WI38 (cell line): ENCODE measurements around the gene HFE.

Source experiments
- H3K4me3 ChIP-seq: 2 replicates; pipeline ENCODE4 v1.5.1; 2011; ENCODE audit warnings: low read depth, mild to moderate bottlenecking, control low read depth, low read length
- TF ChIP-seq, protein P1 (sequence below): IDR thresholded peaks from 2 replicates; pipeline ENCODE4 v1.5.1; 2012; ENCODE audit warnings: low read depth, mild to moderate bottlenecking, control low read depth, low read length

HFE gene

GRCh38 chr6:26092443-26092842, 5.2 kb downstream of the HFE start:
- TF ChIP-seq, protein P1, sequence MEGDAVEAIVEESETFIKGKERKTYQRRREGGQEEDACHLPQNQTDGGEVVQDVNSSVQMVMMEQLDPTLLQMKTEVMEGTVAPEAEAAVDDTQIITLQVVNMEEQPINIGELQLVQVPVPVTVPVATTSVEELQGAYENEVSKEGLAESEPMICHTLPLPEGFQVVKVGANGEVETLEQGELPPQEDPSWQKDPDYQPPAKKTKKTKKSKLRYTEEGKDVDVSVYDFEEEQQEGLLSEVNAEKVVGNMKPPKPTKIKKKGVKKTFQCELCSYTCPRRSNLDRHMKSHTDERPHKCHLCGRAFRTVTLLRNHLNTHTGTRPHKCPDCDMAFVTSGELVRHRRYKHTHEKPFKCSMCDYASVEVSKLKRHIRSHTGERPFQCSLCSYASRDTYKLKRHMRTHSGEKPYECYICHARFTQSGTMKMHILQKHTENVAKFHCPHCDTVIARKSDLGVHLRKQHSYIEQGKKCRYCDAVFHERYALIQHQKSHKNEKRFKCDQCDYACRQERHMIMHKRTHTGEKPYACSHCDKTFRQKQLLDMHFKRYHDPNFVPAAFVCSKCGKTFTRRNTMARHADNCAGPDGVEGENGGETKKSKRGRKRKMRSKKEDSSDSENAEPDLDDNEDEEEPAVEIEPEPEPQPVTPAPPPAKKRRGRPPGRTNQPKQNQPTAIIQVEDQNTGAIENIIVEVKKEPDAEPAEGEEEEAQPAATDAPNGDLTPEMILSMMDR = no peak
- no peak overlapping the region for H3K4me3 ChIP-seq

GRCh38 chr6:26094036-26094435, 6.8 kb downstream of the HFE start:
- TF ChIP-seq, protein P1 = no peak
- H3K4me3 ChIP-seq = no peak overlapping the region

GRCh38 chr6:26097268-26097875, 10.1 kb downstream of the HFE start:
- no peak overlapping the region for H3K4me3 ChIP-seq
- TF ChIP-seq, protein P1 = peak; percentile 42

DNA sequence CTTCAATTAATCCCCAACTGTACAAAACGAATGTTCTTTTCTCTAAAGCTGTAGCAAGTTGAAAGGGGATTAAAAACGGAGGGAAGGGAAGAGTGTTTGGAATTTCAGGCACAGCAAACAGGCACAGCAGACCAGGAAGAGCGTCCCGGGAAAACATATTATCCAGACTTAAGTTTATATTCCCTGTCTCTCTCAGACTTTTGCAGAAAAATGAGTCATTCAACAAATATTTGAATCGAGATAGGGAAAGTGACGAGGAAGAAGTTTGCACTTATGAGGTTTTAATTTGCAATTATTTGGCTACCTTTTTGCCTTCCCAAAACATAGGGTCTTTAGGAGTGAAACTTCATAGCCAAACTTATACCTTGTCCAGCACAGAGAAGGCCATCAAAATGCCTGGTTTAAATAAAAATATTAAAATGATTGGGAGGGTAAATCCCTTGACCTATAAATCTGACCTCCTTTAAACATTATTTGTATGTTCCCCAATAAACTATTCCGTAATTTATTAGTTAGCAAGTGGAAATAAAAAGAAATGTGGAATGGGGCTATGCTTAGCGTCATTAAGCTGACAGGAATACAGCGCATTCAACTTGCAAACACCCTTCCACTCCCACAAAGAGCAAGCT, 16.0 kb downstream of the HFE start:
- peak overlapping the region; percentile 64 for H3K4me3 ChIP-seq
- TF ChIP-seq, protein P1 = no peak

DNA sequence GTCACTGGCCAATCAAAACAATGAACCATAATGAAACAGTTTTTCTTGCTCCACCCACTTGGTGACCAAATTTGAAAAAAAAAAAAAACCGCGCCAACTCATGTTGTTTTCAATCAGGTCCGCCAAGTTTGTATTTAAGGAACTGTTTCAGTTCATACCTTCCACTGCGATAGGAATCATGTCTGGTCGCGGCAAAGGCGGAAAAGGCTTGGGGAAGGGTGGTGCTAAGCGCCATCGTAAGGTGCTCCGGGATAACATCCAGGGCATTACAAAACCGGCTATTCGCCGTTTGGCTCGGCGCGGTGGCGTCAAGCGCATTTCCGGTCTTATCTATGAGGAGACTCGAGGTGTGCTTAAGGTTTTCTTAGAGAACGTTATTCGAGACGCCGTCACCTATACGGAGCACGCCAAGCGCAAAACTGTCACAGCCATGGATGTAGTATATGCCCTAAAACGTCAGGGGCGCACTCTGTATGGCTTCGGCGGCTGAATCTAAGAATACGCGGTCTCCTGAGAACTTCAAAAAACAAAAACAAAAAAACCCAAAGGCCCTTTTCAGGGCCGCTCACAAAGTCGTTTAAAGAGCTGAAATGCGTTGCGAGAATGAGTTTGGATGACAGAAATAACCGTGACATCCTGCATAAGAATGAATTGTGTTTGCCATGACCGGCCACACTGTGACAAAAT, 16.7 kb downstream of the HFE start:
- peak overlapping the region; percentile 64 for H3K4me3 ChIP-seq
- TF ChIP-seq, protein P1 = peak; percentile 43

DNA sequence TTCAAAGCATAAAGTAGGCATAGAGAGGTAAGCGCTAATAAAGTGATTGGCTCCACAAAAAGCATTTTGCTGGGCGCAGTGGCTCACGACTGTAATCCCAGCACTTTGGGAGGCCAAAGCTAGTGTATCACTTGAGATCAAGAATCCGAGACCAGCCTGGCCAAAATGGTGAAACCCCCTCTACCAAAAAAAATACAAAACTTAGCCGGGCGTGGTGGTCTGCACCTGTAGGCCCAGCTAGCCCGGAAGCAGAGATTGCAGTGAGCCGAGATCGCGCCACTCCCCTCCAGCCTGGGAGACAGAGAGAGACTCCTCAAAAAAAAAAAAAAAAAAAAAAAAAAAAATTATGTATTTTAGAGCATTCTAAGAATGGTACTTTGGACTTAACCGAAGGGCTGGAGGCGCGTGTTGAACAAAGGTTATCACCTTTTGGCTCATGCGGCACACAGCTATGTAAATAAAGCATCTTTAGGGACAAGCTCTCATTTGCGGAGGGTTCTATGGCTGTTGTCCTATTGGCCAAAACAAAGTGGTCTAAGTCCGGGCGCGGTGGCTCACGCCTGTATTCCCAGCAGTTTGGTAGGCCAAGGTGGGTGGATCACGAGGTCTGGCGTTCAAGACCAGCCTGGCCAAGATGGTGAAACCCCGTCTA, 17.4 kb downstream of the HFE start:
- TF ChIP-seq, protein P1 = no peak
- H3K4me3 ChIP-seq = peak overlapping the region; percentile 64
